Measurements from ENCODE around the gene EFCAB6.

The EFCAB6 gene

DNA sequence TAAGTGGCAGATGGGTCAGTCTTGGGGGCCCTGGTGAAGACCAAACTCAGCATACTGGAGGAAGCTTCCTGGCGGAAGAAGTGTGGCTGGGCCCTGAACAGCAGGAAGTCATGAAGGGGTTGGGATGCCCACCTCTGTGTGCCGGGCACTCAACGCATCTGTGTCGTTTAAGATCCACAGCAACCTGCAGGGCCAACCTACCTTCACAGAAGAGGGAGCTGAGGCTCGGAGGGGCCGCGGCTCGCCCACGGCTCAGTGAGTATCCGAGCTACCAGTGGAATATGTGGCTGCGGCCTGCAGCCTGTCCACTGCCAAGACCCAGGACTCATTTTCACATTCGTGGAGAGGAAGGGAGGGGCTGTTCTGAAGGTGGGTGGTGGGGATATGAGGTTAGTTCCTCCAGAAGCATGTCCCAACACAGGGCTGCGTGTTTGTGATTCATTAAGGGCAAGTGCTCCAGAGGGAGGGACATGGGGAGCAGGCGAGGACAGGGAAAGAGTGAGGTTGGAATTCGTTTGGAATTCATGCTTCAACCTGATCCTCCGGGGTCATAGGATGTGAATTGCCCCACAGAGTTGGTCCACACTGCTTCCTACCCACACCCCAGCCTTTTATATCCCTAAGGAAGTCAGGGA lies 300.7 kb downstream of the EFCAB6 start:
- no peaks in the 10 kb centered on the region for H3K4me1 ChIP-seq (ENCODE audit: control insufficient read depth, insufficient read depth, low read length, poor library complexity, severe bottlenecking)
- H3K27me3 ChIP-seq (replicated peaks; ENCODE audit: control insufficient read depth, insufficient read depth, low read length, poor library complexity, severe bottlenecking): no peaks in the 10 kb centered on the region
- no peaks in the 10 kb centered on the region for H3K9me3 ChIP-seq (ENCODE audit: control insufficient read depth, low read length)
- no peak for DNase-seq
- H3K27ac ChIP-seq (ENCODE audit: insufficient read depth, low read length, poor library complexity, severe bottlenecking): no peak overlapping the region
- no peak overlapping the region for H3K4me3 ChIP-seq (ENCODE audit: insufficient read depth, low read depth, low read length, poor library complexity, severe bottlenecking)
- no peaks in the 10 kb centered on the region for H3K36me3 ChIP-seq (ENCODE audit: control insufficient read depth, insufficient read depth, low read length)

DNA sequence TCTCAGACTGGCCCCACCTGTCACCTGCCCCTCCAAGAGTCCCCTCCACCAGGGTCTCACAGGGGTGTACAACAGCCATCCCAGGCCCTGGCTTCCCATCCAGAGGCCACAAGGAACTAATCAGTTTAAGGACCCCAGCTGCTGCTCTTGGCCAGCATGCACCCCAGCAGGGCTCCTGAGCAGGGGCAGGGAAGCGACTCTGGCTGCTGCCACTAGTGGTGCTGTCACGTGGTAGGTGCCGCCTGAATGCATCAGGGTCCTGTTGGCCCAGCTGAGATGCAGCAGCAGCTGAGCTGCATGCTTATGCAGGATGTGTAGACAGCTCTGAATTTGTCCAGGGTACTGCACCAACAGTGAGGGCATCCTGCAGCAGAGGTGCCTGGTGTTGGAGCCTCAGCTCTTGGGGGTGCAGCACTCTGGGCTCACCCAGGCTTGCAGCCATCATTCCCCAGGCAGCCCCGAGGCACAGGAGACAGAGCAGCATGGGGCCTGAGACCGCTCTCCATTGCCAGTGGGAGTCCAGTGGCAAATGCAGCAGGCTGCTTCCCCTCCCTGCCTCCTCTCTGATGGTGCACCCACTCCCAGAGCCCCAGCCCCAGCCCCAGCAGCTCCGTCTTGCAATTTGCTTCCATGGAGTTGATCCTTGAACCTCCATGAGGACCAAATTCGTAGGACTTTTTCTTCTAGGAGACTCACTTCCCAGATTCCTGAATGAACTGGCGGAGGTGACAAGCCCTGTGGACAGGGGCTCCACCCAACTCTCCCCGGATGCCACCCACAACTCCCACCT lies 301.6 kb downstream of the EFCAB6 start:
- no peaks in the 10 kb centered on the region for H3K9me3 ChIP-seq (ENCODE audit: control insufficient read depth, low read length)
- H3K36me3 ChIP-seq (ENCODE audit: control insufficient read depth, insufficient read depth, low read length): no peaks in the 10 kb centered on the region
- H3K27ac ChIP-seq (ENCODE audit: insufficient read depth, low read length, poor library complexity, severe bottlenecking): no peak overlapping the region
- H3K4me1 ChIP-seq (ENCODE audit: control insufficient read depth, insufficient read depth, low read length, poor library complexity, severe bottlenecking): no peaks in the 10 kb centered on the region
- no peak overlapping the region for H3K4me3 ChIP-seq (ENCODE audit: insufficient read depth, low read depth, low read length, poor library complexity, severe bottlenecking)
- DNase-seq: no peak
- no peaks in the 10 kb centered on the region for H3K27me3 ChIP-seq (replicated peaks; ENCODE audit: control insufficient read depth, insufficient read depth, low read length, poor library complexity, severe bottlenecking)

DNA sequence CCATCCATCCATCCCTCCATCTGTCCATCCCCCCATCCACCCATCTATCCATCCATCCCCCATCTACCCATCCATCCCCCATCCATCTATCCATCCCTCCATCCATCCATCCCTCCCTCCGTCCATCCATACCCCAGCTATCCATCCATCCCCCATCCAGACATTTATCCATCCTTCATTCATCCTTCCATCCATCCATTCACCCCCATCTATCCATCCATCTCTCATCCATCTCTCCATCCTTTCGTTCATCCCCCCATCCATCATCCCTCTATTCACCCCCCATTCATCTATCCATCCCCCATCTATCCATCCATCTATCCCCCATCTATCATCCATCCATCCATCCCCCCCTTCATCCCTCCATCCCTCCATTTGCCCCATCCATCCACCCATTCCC lies 302.8 kb downstream of the EFCAB6 start:
- Histone ChIP-seq H3K4me1 (ENCODE audit: control insufficient read depth, insufficient read depth, low read length, poor library complexity, severe bottlenecking) (no peaks in the 10 kb centered on the region), H3K9me3 (ENCODE audit: control insufficient read depth, low read length) (no peaks in the 10 kb centered on the region), H3K27ac (ENCODE audit: insufficient read depth, low read length, poor library complexity, severe bottlenecking) (no peak overlapping the region), H3K36me3 (ENCODE audit: control insufficient read depth, insufficient read depth, low read length) (no peaks in the 10 kb centered on the region), H3K4me3 (ENCODE audit: insufficient read depth, low read depth, low read length, poor library complexity, severe bottlenecking) (no peak overlapping the region), H3K27me3 (replicated peaks; ENCODE audit: control insufficient read depth, insufficient read depth, low read length, poor library complexity, severe bottlenecking) (no peaks in the 10 kb centered on the region)
- DNase-seq: no peak

DNA sequence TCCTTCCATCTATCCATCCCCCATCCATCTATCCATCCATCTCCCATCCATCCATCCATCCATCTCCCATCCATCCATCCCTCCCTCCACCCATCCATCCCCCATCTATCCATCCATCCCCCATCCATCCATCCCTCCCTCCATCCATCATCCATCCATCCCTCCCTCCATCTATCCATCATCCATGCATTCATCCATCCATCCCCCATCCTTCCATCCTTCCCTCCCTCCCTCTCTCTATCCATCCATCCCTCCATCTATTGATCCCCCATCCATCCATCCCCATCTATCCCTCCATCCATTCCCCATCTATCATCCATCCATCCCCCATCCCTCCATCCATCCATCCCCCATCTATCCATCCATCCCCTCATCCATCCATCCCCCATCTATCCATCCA lies 303.6 kb downstream of the EFCAB6 start:
- no peak overlapping the region for H3K27ac ChIP-seq (ENCODE audit: insufficient read depth, low read length, poor library complexity, severe bottlenecking)
- H3K36me3 ChIP-seq (ENCODE audit: control insufficient read depth, insufficient read depth, low read length): no peaks in the 10 kb centered on the region
- H3K27me3 ChIP-seq (replicated peaks; ENCODE audit: control insufficient read depth, insufficient read depth, low read length, poor library complexity, severe bottlenecking): no peaks in the 10 kb centered on the region
- H3K9me3 ChIP-seq (ENCODE audit: control insufficient read depth, low read length): no peaks in the 10 kb centered on the region
- no peak for DNase-seq
- H3K4me1 ChIP-seq (ENCODE audit: control insufficient read depth, insufficient read depth, low read length, poor library complexity, severe bottlenecking): no peaks in the 10 kb centered on the region
- no peak overlapping the region for H3K4me3 ChIP-seq (ENCODE audit: insufficient read depth, low read depth, low read length, poor library complexity, severe bottlenecking)

DNA sequence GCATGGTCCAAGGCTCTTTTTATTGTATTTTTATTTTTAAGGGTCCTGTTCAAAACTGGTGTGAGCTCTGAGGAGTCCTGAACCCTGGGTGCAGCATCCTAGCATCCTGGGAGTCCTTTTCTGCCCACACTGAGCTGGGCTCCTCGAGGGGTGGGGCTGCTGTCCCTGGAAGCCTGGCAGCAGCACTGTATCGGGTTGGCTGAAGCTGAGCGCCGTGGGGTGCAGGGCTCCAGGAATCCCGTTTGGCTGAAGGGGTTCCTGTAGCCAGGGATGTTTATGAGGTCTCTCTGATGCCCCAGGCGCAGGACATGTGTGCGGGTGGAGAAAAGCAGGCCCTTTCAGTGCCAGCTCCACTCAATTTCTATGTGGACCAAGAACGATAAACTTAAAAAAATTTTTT lies 304.9 kb downstream of the EFCAB6 start:
- Histone ChIP-seq H3K9me3 (ENCODE audit: control insufficient read depth, low read length) (no peaks in the 10 kb centered on the region), H3K36me3 (ENCODE audit: control insufficient read depth, insufficient read depth, low read length) (no peaks in the 10 kb centered on the region), H3K27ac (ENCODE audit: insufficient read depth, low read length, poor library complexity, severe bottlenecking) (no peak overlapping the region), H3K4me1 (ENCODE audit: control insufficient read depth, insufficient read depth, low read length, poor library complexity, severe bottlenecking) (no peaks in the 10 kb centered on the region), H3K4me3 (ENCODE audit: insufficient read depth, low read depth, low read length, poor library complexity, severe bottlenecking) (no peak overlapping the region), H3K27me3 (replicated peaks; ENCODE audit: control insufficient read depth, insufficient read depth, low read length, poor library complexity, severe bottlenecking) (no peaks in the 10 kb centered on the region)
- DNase-seq: no peak

DNA sequence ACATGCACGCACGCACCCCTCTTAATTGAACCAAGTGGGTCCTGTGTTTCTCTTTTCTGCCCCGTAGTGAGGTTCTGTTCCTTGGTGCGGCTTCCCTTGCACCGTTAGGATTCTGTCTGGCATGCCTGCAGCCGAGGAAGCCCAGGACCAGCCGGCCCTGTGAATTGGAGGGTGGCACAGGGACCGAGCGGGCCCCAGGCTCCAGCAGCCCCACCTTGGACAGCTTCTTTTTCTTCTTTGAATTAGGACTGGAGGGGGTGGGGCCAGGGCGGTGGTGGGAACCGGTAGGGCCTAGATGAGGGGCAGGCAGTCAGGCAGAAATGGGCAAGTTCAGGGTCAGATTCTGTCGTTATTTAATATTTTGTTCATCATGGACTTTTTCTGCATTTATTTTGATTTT lies 305.6 kb downstream of the EFCAB6 start:
- DNase-seq: no peak
- Histone ChIP-seq H3K27ac (ENCODE audit: insufficient read depth, low read length, poor library complexity, severe bottlenecking) (no peak overlapping the region), H3K4me1 (ENCODE audit: control insufficient read depth, insufficient read depth, low read length, poor library complexity, severe bottlenecking) (no peaks in the 10 kb centered on the region), H3K27me3 (replicated peaks; ENCODE audit: control insufficient read depth, insufficient read depth, low read length, poor library complexity, severe bottlenecking) (no peaks in the 10 kb centered on the region), H3K36me3 (ENCODE audit: control insufficient read depth, insufficient read depth, low read length) (no peaks in the 10 kb centered on the region), H3K4me3 (ENCODE audit: insufficient read depth, low read depth, low read length, poor library complexity, severe bottlenecking) (no peak overlapping the region), H3K9me3 (ENCODE audit: control insufficient read depth, low read length) (no peaks in the 10 kb centered on the region)

DNA sequence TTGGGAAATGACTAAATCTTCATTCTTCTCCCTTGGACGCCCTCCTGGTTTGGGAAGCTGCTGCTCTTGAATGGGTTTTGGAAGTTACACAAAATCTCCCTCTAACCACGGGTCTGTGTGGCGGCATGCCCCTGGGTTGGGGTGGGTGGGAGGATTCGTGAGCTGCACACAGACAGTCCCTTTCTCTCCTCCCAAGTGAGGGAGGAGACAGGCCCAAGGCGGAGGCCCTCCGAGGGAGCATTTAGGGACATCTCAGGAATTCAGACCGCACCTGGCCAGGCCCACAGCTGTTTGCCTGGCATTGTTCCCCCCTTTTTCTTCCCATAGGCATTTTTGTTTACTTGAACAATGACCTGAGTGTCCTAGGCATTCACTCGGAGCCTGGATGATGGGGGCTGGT lies 306.2 kb downstream of the EFCAB6 start:
- H3K27ac ChIP-seq (ENCODE audit: insufficient read depth, low read length, poor library complexity, severe bottlenecking): no peak overlapping the region
- no peaks in the 10 kb centered on the region for H3K27me3 ChIP-seq (replicated peaks; ENCODE audit: control insufficient read depth, insufficient read depth, low read length, poor library complexity, severe bottlenecking)
- DNase-seq: no peak
- no peak overlapping the region for H3K4me3 ChIP-seq (ENCODE audit: insufficient read depth, low read depth, low read length, poor library complexity, severe bottlenecking)
- H3K9me3 ChIP-seq (ENCODE audit: control insufficient read depth, low read length): no peaks in the 10 kb centered on the region
- no peaks in the 10 kb centered on the region for H3K36me3 ChIP-seq (ENCODE audit: control insufficient read depth, insufficient read depth, low read length)
- no peaks in the 10 kb centered on the region for H3K4me1 ChIP-seq (ENCODE audit: control insufficient read depth, insufficient read depth, low read length, poor library complexity, severe bottlenecking)

DNA sequence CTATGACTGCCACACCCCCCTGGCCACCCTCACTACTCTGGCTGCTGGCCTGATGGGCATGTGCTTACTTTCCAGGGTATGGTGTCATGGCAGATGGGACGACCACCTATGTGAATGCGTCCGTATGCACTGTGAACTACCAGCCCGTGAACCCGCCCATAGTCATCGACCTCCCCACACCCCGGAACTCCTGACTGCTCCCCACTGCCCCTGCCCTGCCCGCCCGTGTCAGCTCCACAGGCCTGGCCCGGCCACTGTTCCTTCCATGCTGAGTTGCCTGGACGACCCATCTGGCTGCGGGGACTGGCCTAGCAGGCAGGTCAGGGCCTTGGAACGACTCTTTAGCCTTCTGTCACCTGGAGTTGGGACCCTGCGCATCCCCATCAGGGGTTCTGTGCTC lies 306.7 kb downstream of the EFCAB6 start:
- H3K4me1 ChIP-seq (ENCODE audit: control insufficient read depth, insufficient read depth, low read length, poor library complexity, severe bottlenecking): no peaks in the 10 kb centered on the region
- H3K9me3 ChIP-seq (ENCODE audit: control insufficient read depth, low read length): no peaks in the 10 kb centered on the region
- H3K27me3 ChIP-seq (replicated peaks; ENCODE audit: control insufficient read depth, insufficient read depth, low read length, poor library complexity, severe bottlenecking): no peaks in the 10 kb centered on the region
- no peak overlapping the region for H3K27ac ChIP-seq (ENCODE audit: insufficient read depth, low read length, poor library complexity, severe bottlenecking)
- no peak for DNase-seq
- H3K4me3 ChIP-seq (ENCODE audit: insufficient read depth, low read depth, low read length, poor library complexity, severe bottlenecking): no peak overlapping the region
- H3K36me3 ChIP-seq (ENCODE audit: control insufficient read depth, insufficient read depth, low read length): no peaks in the 10 kb centered on the region

DNA sequence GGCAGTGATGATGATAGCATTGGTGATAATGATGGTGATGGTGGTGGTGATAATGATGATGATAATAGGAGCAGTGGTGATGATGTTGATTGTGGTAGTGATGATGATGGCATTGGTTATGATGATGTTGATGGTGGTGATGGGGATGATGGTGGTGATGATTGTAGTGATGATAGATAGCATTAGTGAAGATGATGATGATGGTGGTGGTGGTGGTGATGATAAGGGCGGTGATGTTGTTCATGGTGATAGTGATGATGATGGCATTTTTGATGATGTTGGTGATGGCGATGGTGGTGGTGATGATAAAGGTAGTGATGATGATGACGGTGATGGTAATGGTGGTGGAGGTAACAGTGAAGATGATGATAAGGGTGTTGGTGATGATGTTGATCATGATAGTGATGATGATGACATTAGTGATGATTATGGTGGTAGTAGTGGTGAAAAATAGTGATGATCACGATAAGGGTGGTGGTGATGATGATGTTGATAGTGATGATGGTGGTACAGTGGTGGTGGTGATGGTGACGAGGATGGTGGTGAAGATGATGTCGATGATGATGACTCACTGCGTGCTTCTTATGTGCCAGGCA lies 307.3 kb downstream of the EFCAB6 start:
- Histone ChIP-seq H3K4me1 (ENCODE audit: control insufficient read depth, insufficient read depth, low read length, poor library complexity, severe bottlenecking) (no peaks in the 10 kb centered on the region), H3K27me3 (replicated peaks; ENCODE audit: control insufficient read depth, insufficient read depth, low read length, poor library complexity, severe bottlenecking) (no peaks in the 10 kb centered on the region), H3K27ac (ENCODE audit: insufficient read depth, low read length, poor library complexity, severe bottlenecking) (no peak overlapping the region), H3K36me3 (ENCODE audit: control insufficient read depth, insufficient read depth, low read length) (no peaks in the 10 kb centered on the region), H3K4me3 (ENCODE audit: insufficient read depth, low read depth, low read length, poor library complexity, severe bottlenecking) (no peak overlapping the region), H3K9me3 (ENCODE audit: control insufficient read depth, low read length) (no peaks in the 10 kb centered on the region)
- no peak for DNase-seq

DNA sequence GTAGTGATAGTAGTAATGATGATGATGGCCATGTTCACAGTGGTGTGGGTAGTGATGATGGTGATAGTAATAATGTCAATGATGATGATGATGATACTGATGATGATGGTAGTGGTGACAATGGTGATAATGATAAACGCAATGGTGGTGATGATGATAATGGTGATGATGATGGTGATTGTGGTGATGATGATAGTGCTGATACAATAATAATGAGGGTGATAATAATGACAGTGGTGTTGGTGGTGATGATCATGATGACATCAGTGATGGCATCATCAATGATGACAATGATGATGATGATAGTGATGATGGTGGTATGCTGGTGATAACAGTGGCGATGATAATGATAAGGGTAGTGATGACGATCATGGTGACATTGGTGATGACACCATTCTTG lies 308.0 kb downstream of the EFCAB6 start:
- Histone ChIP-seq H3K4me1 (ENCODE audit: control insufficient read depth, insufficient read depth, low read length, poor library complexity, severe bottlenecking) (no peaks in the 10 kb centered on the region), H3K4me3 (ENCODE audit: insufficient read depth, low read depth, low read length, poor library complexity, severe bottlenecking) (no peak overlapping the region), H3K27ac (ENCODE audit: insufficient read depth, low read length, poor library complexity, severe bottlenecking) (no peak overlapping the region), H3K27me3 (replicated peaks; ENCODE audit: control insufficient read depth, insufficient read depth, low read length, poor library complexity, severe bottlenecking) (no peaks in the 10 kb centered on the region), H3K9me3 (ENCODE audit: control insufficient read depth, low read length) (no peaks in the 10 kb centered on the region), H3K36me3 (ENCODE audit: control insufficient read depth, insufficient read depth, low read length) (no peaks in the 10 kb centered on the region)
- no peak for DNase-seq

All from effector memory CD4-positive, alpha-beta T cell (primary cell).